Measurements from ENCODE around the gene EYS.

- no peak for TF ChIP-seq CBX8 (IDR thresholded peaks at IDR 0.05)
- no peak for TF ChIP-seq MYC (IDR thresholded peaks at IDR 0.05; ENCODE audit: borderline replicate concordance, low read length)
- TF ChIP-seq REST (IDR thresholded peaks at IDR 0.05) = no peak
- TF ChIP-seq JUNB (IDR thresholded peaks at IDR 0.05) = no peak
- TF ChIP-seq POLR2AphosphoS2 (conservative IDR thresholded peaks at IDR 0.05; ENCODE audit: low read length) = no peak
Measured at GRCh38 chr6:64789476-64789875, 917.5 kb downstream of the EYS start.

All from A549 (cell line).